Fibroblast of the conjunctiva (primary cell): ENCODE results near the gene GPR84.
"Not testable (repeated sequence)": the region's sequence is repeated elsewhere in the genome, so short reads cannot be mapped to it uniquely, and the experiment has no call there.

Source experiments
- DNase-seq: peaks from one replicate; pipeline ENCODE4 v3.0.0-alpha.2; 2010; ENCODE audit warnings: low read depth

Gene GPR84

DNA sequence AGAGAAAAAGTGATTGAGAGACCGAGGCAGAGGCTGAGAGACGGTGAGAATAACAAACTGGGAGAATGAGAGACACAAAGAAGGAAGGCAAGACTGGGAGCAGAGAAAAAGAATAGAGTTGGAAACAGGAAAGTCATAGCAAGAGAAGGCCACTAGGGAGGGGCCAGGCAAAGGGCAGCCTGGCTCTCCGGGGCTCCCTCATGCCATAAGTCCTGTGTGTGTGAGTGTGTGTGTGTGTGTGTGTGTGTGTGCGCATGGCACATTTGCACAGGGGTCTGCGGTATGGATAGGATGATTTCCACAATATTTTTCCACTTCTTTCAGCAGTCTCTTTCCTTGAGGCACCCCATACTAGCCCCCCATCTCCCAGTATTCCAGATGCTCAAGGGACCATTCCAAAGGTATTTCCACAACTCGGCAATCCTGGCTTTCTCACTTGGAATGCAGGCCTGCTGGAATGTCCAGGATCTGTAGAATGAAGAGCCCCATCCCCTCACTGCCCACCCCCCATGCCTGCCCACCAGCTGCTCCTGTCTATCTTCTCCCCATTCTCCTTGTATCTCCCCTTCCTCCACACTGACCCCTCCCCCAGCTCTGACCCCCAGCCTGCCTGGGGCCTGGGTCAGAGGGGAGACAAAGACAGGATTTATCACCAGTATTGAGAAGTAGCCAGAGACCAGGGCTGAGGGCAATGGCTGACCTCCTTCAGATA is 9.0 kb downstream of the GPR84 start:
- no peak for DNase-seq

DNA sequence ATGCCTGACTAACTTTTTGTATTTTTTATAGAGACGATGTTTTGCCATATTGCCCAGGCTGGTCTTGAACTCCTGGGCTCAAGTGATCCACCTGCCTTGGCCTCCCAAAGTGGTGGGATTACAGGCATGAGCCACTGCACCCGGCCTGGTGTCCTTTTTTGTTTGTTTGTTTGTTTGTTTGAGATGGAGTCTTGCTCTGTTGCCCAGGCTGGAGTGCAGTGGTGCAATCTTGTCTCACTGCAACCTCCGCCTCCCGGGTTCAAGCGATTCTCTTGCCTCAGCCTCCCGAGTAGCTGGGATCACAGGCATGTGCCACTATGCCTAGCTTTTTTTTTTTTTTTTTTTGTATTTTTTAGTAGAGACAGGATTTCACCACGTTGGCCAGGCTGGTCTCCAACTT is 10.0 kb downstream of the GPR84 start:
- DNase-seq = not testable (repeated sequence)

DNA sequence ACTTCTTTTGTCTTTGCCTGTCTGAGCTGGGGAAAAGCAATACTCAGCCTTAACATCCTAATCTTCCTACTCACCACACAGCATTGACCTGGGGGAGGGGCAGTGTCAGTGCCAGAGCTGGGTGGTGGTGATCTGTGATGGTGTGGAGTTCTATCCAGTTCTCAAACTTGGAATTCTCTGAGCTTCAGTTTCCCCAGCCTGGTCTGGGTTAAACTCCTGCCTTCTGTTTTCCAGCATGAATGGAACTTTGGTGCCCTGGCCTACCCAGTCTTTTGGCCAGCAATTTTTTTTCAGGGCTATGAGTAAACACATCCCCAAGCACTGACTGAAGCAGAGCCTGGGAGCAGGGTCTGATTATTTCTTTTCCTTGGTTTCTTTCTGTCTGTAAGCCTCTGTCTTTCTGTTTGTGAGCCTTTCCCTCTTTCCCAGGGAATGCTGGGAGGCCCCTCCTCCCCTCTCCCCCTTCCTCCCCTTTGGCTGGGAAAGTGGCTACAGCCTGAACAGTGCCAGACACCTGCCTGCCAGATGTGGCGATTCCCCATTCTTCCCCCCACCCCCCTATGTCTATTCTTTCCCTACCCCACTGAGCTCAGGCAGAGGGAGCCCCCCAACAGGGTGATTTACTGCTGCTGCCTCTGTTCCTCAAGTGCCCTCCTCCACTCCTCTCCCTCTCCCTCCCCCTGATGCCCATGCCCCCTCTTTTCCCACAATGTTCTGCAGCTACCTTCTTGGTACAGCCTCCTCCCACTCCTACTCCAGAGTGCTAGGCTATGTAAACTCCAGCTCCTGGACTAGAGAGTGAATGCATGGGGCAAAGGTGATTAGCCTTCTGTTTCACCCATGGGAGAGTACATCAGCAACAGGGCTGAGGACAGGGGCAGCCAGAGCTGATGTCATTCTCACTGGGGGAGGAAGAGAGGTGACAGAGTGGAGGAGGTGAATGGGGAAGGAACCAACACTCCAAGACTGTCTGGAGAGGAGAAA is 11.1 kb downstream of the GPR84 start:
- no peak for DNase-seq

DNA sequence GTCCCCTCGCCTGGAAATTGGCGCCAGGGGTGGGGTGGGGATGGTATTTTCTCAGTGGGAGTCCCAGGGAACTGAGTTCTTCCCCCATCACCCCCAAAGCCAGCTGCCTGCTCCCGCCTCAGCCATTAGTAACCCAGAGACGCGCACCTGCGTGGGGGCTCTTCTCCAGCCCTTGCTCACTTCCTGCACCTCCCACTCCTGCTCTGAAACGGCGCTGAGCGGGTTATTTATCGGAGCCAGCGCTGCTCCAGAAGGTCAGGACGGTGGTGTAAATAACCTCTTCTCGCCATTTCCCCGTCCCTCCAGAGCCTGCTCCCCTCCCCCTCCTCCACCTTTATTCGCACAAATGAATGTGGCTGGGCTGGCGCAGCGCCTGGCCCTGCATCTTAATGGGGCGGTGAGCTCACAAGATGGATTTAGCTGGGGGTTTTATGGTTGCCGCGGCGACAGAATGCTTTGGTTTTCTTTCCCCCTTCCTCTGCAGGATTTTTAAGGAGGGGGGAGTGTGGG is 12.2 kb downstream of the GPR84 start:
- no peak for DNase-seq

DNA sequence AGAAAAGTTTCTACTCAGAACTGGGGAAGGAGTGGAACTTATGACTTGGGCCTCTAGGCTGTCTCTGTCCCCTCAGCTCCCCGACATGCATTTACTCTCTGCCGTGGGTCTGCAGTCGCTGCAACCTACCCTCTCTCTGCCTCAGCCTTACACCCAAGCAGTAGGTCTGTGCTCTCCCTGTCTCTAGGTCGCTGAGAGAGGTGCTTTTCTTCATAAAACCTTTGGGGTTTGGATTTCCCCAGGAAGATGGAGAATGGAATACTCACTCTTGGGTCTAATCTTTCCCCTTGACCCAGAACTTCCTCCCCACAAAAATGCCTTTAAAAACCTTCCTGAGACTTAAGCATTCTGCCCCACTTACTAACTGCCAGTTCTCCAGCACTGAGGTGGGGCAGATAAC is 12.9 kb downstream of the GPR84 start:
- DNase-seq = no peak

DNA sequence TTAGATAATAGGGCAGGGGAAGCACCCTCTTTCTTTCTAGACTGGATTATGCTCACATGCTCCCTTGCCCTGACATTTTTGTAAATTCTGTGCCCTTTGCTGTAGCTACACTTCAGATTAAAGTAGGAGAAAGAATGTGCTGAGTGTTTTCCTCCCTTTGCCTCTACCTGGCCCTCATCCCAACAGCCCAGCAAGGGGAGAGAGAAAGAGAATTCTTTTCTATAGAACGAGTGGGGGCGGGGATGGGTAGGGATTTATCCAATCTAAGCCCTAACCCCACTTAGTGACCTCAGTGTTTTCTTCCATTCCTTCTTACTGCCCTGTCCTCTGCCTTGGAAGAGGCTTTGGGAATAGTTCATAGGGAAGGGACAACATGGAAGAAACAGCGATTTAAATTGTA is 13.5 kb downstream of the GPR84 start:
- DNase-seq = no peak

DNA sequence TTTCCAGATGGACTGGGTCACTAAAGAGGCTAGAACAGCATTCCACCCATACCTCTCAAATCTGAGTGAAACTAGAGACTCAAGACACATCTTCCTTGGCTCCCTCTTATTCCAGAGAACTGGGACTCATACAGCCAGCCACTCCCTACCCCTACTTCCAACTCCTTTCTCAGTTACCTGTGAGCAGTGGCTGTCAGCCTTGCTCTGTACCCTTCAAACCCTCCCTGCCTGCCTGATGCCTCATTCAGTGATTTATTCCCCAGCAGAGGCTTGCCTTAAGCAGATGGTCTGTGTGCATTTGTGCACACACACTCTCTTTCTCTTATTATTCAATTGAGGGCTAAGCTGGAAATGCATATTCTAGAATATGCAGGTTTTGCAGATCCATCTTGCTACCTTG is 14.6 kb downstream of the GPR84 start:
- DNase-seq = no peak

DNA sequence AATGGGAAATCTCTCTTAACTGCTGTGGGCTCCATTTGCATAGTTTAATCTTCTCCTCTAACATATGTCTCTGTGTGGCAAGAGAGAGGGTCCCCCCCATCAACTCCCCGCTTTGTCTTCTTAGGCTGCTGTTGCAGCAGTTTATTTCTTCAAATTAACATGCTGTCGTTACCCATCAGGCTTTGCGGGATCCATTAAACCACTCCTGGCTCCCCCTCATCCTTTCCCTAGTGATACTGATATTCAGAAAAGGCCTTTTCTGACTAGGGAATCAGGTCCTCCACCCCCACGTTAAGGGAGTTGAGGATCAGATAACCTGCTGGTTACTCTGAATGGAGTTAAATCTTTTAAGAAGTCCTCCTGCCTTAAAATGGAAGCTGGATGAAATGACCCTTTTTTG is 15.2 kb downstream of the GPR84 start:
- no peak for DNase-seq

GRCh38 chr12:54341378-54342300 is 22.6 kb downstream of the GPR84 start:
- no peak for DNase-seq

- DNase-seq = no peak
These were observed 23.4 kb downstream of the GPR84 start for GRCh38 chr12:54340846-54341245.

- DNase-seq = peak; percentile 29
These were observed 25.5 kb downstream of the GPR84 start for GRCh38 chr12:54338698-54339296.

- DNase-seq = no peak
These were observed 26.2 kb downstream of the GPR84 start for GRCh38 chr12:54337854-54338650.

- DNase-seq = no peak
These were observed 26.9 kb downstream of the GPR84 start for GRCh38 chr12:54337280-54337842.

DNA sequence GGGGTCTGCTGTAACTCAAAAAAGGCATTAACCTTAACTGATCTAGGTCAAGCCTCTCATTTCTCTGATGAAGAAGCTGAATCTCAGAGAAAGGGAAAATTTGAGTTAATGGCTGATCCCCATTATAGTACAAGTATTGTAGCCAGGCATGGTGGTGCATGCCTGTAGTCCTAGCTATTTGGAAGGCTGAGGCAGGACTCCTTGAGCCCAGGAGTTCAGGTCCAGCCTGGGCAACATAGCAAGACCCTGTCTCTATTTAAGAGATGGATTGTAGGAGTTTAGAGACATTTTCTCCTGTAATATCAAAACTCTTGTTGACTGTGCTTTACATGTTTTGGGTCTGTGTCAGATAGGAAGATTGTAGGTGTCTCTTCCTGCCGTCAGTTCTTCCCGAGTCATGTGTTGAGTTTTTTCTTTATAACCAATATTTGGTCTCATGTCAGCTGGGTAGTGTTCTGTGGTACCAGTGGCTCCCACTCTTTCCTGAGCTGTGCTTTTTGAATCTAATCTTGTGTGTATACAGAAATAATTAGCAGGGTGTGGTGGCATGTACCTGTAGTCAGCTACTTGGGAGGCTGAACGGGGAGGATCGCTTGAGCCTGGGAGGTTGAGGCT is 30.8 kb downstream of the GPR84 start:
- no peak for DNase-seq

DNA sequence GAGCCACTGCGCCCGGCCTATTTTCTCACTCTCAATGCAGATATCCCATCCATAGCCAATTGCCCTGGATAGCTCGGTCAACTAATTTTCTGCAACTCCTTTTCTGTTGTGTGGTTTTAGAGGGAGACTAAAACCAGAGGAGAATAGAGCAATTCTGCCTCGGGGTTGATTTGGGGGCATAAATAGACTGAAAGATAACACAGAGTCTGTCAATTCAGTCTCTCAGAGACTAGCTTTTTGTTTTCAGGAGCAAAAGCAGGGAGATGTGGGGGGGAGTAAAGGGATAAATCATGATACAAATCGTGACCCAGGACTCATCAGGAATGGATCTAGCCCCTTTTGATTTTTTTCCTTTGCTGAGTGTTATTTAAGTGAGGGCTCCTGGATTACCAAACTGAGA is 32.8 kb downstream of the GPR84 start:
- DNase-seq = no peak

DNA sequence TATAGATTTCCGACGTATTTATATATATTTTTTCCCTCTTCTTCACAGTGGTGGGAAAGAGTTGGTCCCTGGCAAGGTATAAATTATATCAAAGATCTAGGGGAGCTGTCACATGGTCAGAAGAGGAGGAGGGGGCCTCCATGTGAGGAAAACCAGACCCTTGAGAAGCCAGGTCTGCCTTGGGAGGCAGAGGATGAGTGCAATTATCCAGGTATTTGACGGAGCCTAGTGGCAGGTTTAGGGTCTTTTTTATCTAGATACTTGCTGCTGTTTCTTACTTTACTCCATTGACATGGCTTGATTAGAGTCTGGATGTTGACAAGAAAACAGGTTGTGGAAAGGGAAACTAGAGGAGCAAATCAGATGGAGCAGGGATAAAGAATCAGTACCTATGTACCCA is 33.8 kb downstream of the GPR84 start:
- no peak for DNase-seq

- DNase-seq = no peak
These were observed 34.5 kb downstream of the GPR84 start for GRCh38 chr12:54329759-54330158.

DNA sequence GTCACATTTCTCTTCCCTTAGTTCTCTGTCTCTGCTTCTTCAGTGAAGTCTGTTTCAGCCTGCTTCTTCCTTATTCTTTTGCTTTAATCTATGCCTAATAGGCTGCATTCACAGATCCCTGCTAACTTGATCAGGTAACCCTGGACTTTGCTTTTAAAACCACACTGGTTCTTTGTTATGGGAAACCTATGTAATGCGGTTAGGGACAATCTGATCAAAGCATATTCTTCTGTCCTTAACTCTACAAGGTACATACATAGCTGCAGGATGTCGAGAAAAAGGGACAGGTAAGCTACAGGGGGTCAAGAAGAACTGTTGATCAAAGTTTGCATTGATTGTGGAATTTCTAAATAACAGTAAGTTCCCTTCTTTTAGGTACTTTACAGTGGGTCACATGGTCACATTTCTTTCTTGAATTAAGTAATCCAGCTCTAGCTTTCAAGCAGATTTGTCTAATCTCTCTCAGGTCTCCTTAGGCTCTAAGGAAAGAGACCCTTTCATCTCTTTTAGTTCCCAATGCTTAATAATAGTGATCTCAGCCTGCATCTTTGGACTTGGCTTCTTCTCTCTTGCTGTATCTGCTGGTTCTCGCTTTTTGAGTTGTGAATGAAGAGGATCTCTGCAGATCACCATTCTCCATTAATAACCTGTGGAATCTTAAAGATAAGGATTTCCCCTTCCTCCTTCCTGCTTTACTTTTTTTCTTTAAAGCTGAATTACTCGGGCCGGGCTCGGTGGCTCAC is 35.5 kb downstream of the GPR84 start:
- no peak for DNase-seq

GRCh38 chr12:54325442-54326109 is 38.7 kb downstream of the GPR84 start:
- not testable (repeated sequence) for DNase-seq
